Right kidney (tissue), 1 donor: ENCODE measurements around the gene ANXA1.
"Not testable (repeated sequence)": the region's sequence is repeated elsewhere in the genome, so short reads cannot be mapped to it uniquely, and the experiment has no call there.

ENCODE experiments used
- DNase-seq: peaks from one replicate; pipeline ENCODE4 v3.0.0-alpha.2; 2016

ANXA1 gene

DNA sequence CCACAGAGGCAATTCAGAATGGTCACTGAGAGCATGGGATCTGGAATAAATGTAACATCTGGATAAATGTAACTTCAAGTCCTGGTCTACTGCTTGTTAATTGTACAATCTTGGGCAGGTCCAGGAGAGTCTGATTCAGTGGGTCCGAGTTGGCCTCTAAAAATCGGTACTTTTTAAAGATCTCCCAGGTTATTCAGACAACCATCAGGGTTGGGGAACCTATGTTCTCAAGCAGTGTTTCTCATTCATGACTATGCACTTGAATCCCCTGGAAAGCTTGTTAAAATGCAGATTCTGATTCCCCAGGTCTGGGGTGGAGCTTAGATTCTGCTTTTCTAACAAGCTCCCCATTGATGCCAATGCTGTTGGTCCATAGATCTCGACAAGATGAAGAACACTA lies 14.8 kb downstream of the ANXA1 start:
- DNase-seq: no peak

DNA sequence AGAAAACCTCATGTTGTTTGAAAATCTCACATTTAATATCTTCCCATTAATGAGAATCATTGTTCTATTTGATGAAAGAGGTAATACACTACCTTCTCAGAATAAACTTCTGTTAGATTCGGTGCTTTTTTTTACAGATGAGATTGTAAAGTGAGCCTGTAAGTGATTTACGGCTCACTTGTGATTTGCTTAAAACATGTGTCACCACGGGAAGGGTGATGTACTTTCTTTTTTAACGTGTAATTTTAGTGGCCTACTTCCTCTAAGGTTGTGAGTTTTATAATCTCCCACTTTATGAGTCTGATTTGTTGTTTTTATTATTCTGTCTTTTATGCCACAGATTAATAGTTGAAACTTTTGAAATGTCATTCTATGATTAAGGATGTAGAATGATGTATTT lies 15.9 kb downstream of the ANXA1 start:
- no peak for DNase-seq

GRCh38 chr9:73168298-73168934 lies 16.8 kb downstream of the ANXA1 start:
- DNase-seq: no peak

GRCh38 chr9:73170185-73170957 lies 18.7 kb downstream of the ANXA1 start:
- DNase-seq: no peak

GRCh38 chr9:73172901-73173215 lies 21.2 kb downstream of the ANXA1 start:
- DNase-seq: no peak

GRCh38 chr9:73173557-73174329 lies 22.1 kb downstream of the ANXA1 start:
- no peak for DNase-seq

GRCh38 chr9:73174330-73174980 lies 22.8 kb downstream of the ANXA1 start:
- no peak for DNase-seq

- no peak for DNase-seq
Observed at GRCh38 chr9:73176450-73176875, 24.8 kb downstream of the ANXA1 start.

- DNase-seq: no peak
Observed at GRCh38 chr9:73178044-73178443, 26.4 kb downstream of the ANXA1 start.

GRCh38 chr9:73179589-73179988 lies 27.9 kb downstream of the ANXA1 start:
- no peak for DNase-seq

- no peak for DNase-seq
Observed at GRCh38 chr9:73180403-73180802, 28.7 kb downstream of the ANXA1 start.

- DNase-seq: no peak
Observed at GRCh38 chr9:73182928-73183327, 31.3 kb downstream of the ANXA1 start.

GRCh38 chr9:73183428-73183827 lies 31.8 kb downstream of the ANXA1 start:
- DNase-seq: no peak

DNA sequence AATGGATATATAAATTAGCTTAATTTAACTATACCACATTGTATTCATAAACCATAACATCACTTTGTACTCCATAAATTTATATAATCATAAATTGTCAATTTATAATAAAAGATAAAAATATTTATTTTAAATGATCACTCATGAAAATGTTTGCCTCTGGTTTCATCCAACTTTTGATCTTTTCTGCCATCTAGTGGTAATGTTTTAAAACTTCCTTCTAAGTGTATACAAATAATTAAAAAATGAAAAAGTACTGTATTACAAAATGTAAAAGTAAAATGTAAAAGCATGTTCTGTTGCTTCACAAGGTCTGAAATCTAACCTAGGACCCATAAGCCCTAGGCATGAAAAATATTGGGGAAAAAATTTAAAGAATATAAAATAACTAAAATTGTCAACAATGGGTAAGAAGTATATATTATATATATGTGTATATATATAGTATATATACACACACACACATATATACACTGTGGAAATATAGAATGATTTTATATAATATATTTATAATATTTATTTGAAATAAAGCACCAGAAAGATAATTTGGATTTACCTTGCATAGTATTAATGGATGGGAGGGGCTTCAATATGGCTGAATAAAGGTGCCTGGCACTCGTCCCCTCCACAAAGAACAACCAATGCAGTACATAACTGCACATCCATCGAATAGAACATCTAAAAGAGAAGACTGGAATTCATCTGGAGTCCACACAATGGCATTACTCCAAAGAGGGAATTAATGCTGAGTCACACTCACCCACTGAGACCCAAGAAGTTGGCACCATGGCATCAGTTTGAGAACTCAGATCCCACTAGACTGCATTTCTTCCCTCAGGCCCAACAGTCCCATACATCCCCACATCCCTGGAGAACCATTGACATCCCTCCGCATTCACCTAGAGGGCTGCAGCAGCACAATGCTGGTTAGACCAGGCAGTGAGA lies 32.5 kb downstream of the ANXA1 start:
- DNase-seq: no peak

- DNase-seq: not testable (repeated sequence)
Observed at GRCh38 chr9:73191109-73191508, 39.4 kb downstream of the ANXA1 start.

- DNase-seq: no peak
Observed at GRCh38 chr9:73194284-73194683, 42.6 kb downstream of the ANXA1 start.

GRCh38 chr9:73199448-73199847 lies 47.8 kb downstream of the ANXA1 start:
- no peak for DNase-seq

GRCh38 chr9:73199886-73200285 lies 48.2 kb downstream of the ANXA1 start:
- DNase-seq: no peak

GRCh38 chr9:73200694-73201452 lies 49.2 kb downstream of the ANXA1 start:
- DNase-seq: peak; percentile 10

DNA sequence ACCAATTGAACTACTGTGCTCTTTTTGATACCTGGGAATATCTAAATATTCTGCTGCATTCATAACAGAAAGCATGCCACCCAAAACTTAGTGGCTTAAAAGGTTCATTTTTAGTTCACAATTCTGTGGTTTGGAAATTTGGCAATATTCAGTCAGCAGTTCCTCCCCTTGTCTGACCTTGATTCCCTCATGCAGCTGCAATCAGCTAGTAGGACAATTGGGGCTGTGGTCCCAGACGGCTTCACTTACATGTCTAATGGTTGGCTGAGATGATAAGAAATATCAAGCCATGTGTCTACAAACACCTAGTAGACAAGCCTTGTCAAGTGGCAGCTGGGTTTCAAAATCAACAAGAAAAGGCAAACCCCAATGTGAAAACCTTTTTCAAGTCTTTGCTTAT lies 51.3 kb downstream of the ANXA1 start:
- DNase-seq: no peak

GRCh38 chr9:73204936-73205335 lies 53.3 kb downstream of the ANXA1 start:
- no peak for DNase-seq
